IMR-90 (cell line): Measurements from ENCODE around the gene TBPL1. TPM values are rescaled to one million over a fixed set of nuclear protein-coding genes. Genes with fewer than 3 reads are reported as not detected.
"Not testable (repeated sequence)": the region's sequence is repeated elsewhere in the genome, so short reads cannot be mapped to it uniquely, and the experiment has no call there.

Experiments
- ATAC-seq: fragments of 200-7000 bp; cut with Tn5 transposase; 2 replicates; pipeline ENCODE4 v1.9.1; 2020; ENCODE audit warnings: low read depth, mild to moderate bottlenecking, moderate library complexity
- BruUV-seq: library from RNA; stranded (reverse); fragments of 400-500 nt; replicated peaks from 2 replicates; lab custom pipeline; 2021; lab: Mats Ljungman, UMichigan
- CTCF ChIA-PET: fragments of 300-600 bp; formaldehyde crosslinking; extraction: SDS; loops from one replicate; lab custom pipeline; 2021; ENCODE audit warnings: antibody characterized with exemption; lab: Yijun Ruan, JAX
- POLR2A ChIA-PET: fragments of 300-600 bp; sonication (Branson Sonifier 250); formaldehyde crosslinking; loops from one replicate; lab custom pipeline; 2022; ENCODE audit warnings: antibody characterized with exemption; ENCODE audit not compliant: unreplicated experiment; lab: Charles Lee
- DNase-seq: peaks from one replicate; pipeline ENCODE4 v3.0.0; 2013
- H2AFZ ChIP-seq: replicated peaks from 2 replicates; pipeline ENCODE3; 2013; ENCODE audit warnings: low read length, mild to moderate bottlenecking; ENCODE audit not compliant: poor library complexity
- H2AK5ac ChIP-seq: 2 replicates; pipeline ENCODE4 v1.6.1; 2013; ENCODE audit warnings: low read depth, low read length, inconsistent platforms
- H2AK9ac ChIP-seq: replicated peaks from 2 replicates; pipeline ENCODE3; 2013; ENCODE audit warnings: mild to moderate bottlenecking, low read depth, low read length, moderate library complexity; ENCODE audit not compliant: poor library complexity
- H2BK120ac ChIP-seq: 2 replicates; pipeline ENCODE4 v1.6.1; 2013; ENCODE audit warnings: low read depth, low read length, inconsistent platforms
- H2BK15ac ChIP-seq: 3 replicates; pipeline ENCODE4 v1.6.1; 2013; ENCODE audit warnings: low read depth, low read length, inconsistent platforms
- H2BK20ac ChIP-seq: 2 replicates; pipeline ENCODE4 v1.6.1; 2013; ENCODE audit warnings: low read depth, mild to moderate bottlenecking, inconsistent platforms, low read length, moderate library complexity
- H2BK5ac ChIP-seq: 2 replicates; pipeline ENCODE4 v1.6.1; 2013; ENCODE audit warnings: mild to moderate bottlenecking, low read depth, low read length, inconsistent platforms; ENCODE audit not compliant: poor library complexity, severe bottlenecking
- H3K14ac ChIP-seq: replicated peaks from 2 replicates; pipeline ENCODE4 v1.6.1; 2013; ENCODE audit warnings: low read depth, low read length, inconsistent platforms
- H3K18ac ChIP-seq: 2 replicates; pipeline ENCODE4 v1.6.1; 2013; ENCODE audit warnings: low read depth, low read length, control low read depth
- H3K23ac ChIP-seq: 2 replicates; pipeline ENCODE4 v1.6.1; 2013; ENCODE audit warnings: low read depth, low read length, inconsistent platforms
- H3K27ac ChIP-seq: 2 replicates; pipeline ENCODE4 v1.5.1; 2013; ENCODE audit warnings: mild to moderate bottlenecking, control low read depth, low read length; ENCODE audit not compliant: insufficient read depth
- H3K27me3 ChIP-seq: 2 replicates; pipeline ENCODE4 v1.6.1; 2013; ENCODE audit warnings: low read length; ENCODE audit not compliant: control insufficient read depth, insufficient read depth
- H3K36me3 ChIP-seq: 2 replicates; pipeline ENCODE4 v1.6.1; 2013; ENCODE audit warnings: low read length, mixed read lengths; ENCODE audit not compliant: control insufficient read depth, insufficient read depth
- H3K4ac ChIP-seq: 2 replicates; pipeline ENCODE4 v1.6.1; 2013; ENCODE audit warnings: low read depth, low read length, inconsistent platforms
- H3K4me1 ChIP-seq: 2 replicates; pipeline ENCODE4 v1.6.1; 2013; ENCODE audit warnings: low read length, mixed read lengths; ENCODE audit not compliant: control insufficient read depth, insufficient read depth
- H3K4me2 ChIP-seq: 2 replicates; pipeline ENCODE4 v1.6.1; 2013; ENCODE audit warnings: low read depth, mild to moderate bottlenecking, control low read depth, low read length, moderate library complexity
- H3K4me3 ChIP-seq: 2 replicates; pipeline ENCODE4 v1.5.1; 2013; ENCODE audit warnings: low read depth, mild to moderate bottlenecking, control low read depth, low read length, moderate library complexity; ENCODE audit not compliant: insufficient read depth
- H3K56ac ChIP-seq: 2 replicates; pipeline ENCODE4 v1.6.1; 2013; ENCODE audit warnings: low read length, inconsistent platforms; ENCODE audit not compliant: insufficient read depth; ENCODE audit errors: extremely low read depth
- H3K79me1 ChIP-seq, 2 experiments: 2 replicates each; pipeline ENCODE4 v1.6.1; 2013; ENCODE audit warnings: low read length in 2 of 2, inconsistent platforms in 1 of 2, low read depth in 1 of 2
- H3K9ac ChIP-seq: 2 replicates; pipeline ENCODE4 v1.6.1; 2013; ENCODE audit warnings: low read depth, low read length, control low read depth
- H3K9me1 ChIP-seq: 2 replicates; pipeline ENCODE4 v1.6.1; 2013; ENCODE audit warnings: low read length, inconsistent platforms; ENCODE audit not compliant: insufficient read depth
- H3K9me3 ChIP-seq: 2 replicates; pipeline ENCODE4 v1.6.1; 2013; ENCODE audit warnings: low read length; ENCODE audit not compliant: control insufficient read depth, insufficient read depth
- H4K20me1 ChIP-seq: 2 replicates; pipeline ENCODE4 v1.6.1; 2013; ENCODE audit warnings: low read length, inconsistent platforms; ENCODE audit not compliant: insufficient read depth
- H4K5ac ChIP-seq: 2 replicates; pipeline ENCODE4 v1.6.1; 2013; ENCODE audit warnings: mild to moderate bottlenecking, low read depth, low read length, control low read depth
- H4K8ac ChIP-seq, 2 experiments: 2 replicates each; pipeline ENCODE4 v1.6.1; 2013; ENCODE audit warnings: low read depth in 2 of 2, low read length in 2 of 2, control low read depth in 1 of 2, inconsistent platforms in 1 of 2
- H4K91ac ChIP-seq: 2 replicates; pipeline ENCODE4 v1.6.1; 2013; ENCODE audit warnings: low read depth, low read length, inconsistent platforms; ENCODE audit not compliant: insufficient read depth
- WGBS, 2 experiments: methylation state at CpG; one replicate each; pipeline versions ENCODE4 v1.1.5 to v1.1.7; 2013; ENCODE audit warnings: missing lambda C conversion rate in 2 of 2; ENCODE audit not compliant: insufficient read length in 1 of 2; ENCODE audit errors: extremely low coverage in 2 of 2; 5-methylcytosine and 5-hydroxymethylcytosine counted together
- dilution Hi-C: fragments of 300-500 bp; cut with HindIII; formaldehyde crosslinking; loops from one replicate; pipeline ENCODE4 v1.14.3; 2018; ENCODE audit warnings: low sequenced_read_pairs; ENCODE audit not compliant: unreplicated experiment
- in situ Hi-C: fragments of 300-500 bp; cut with MboI; formaldehyde crosslinking; loops from 3 replicates; pipeline ENCODE4 v1.14.3; 2019; ENCODE audit warnings: low sequenced_read_pairs, inconsistent platforms, mixed read lengths
- intact Hi-C: fragments of 100-400 bp; cut with micrococcal nuclease; formaldehyde crosslinking; loops from 2 replicates; pipeline ENCODE4 v1.10.0; 2022
- polyA plus RNA-seq, 3 experiments: library from polyadenylated mRNA; depleted of rRNA; stranded (reverse); fragments of >200 nt; gene quantifications; 2 replicates each; pipeline ENCODE4 v1.2.3, GENCODE V29; 2012; ENCODE audit warnings: low replicate concordance in 1 of 3
- total RNA-seq: library from RNA; depleted of rRNA; stranded (reverse); fragments of >200 nt; gene quantifications from 2 replicates; pipeline ENCODE4 v1.2.3, GENCODE V29; 2012

The TBPL1 gene
- total and polyA plus RNA-seq, 2 of the 4 experiments (the other 2 are of a cell fraction): 25.6 to 32.5 TPM

DNA sequence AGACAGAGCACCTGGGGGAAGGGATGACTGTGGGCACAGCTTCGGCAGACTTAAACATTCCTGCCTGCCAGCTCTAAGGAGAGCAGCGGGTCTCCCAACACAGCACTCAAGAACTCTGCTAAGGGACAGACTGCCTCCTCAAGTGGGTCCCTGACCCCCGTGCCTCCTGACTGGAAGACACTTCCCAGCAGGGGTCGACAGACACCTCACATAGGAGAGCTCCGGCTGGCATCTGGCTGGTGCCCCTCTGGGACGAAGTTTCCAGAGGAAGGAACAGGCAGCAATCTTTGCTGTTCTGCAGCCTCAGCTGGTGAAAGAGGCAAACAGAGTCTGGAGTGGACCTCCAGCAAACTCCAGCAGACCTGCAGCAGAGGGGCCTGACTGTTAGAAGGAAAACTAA lies 21.8 kb upstream of the TBPL1 start:
- DNase-seq, H3K9ac ChIP-seq, H3K4me2 ChIP-seq, H4K8ac ChIP-seq, dilution Hi-C loops, H4K91ac ChIP-seq, BruUV-seq, H3K14ac ChIP-seq, H3K56ac ChIP-seq, H2BK15ac ChIP-seq, H3K79me1 ChIP-seq, H2AK9ac ChIP-seq, ATAC-seq, H3K4me3 ChIP-seq, H2BK5ac ChIP-seq, CTCF ChIA-PET, H2AK5ac ChIP-seq, H4K20me1 ChIP-seq, H3K9me3 ChIP-seq, H3K4ac ChIP-seq, H3K36me3 ChIP-seq, H3K9me1 ChIP-seq, H3K23ac ChIP-seq, H3K18ac ChIP-seq, H3K27me3 ChIP-seq, H2BK120ac ChIP-seq, in situ Hi-C loops, H4K5ac ChIP-seq, intact Hi-C loops, H3K4me1 ChIP-seq, H2AFZ ChIP-seq, H2BK20ac ChIP-seq, H3K27ac ChIP-seq: not testable (repeated sequence)
- WGBS, 2 experiments: 80% methylated on average over 1 of the region's 6 CpGs; no CpG with 5 or more reads in 1 of the 2 experiments
- POLR2A ChIA-PET: interaction anchor here (0.5 kb wide), 1 partner anchor 1117 kb away, joined by 3 read pairs; the partner anchor contains the start of gene RPS12

DNA sequence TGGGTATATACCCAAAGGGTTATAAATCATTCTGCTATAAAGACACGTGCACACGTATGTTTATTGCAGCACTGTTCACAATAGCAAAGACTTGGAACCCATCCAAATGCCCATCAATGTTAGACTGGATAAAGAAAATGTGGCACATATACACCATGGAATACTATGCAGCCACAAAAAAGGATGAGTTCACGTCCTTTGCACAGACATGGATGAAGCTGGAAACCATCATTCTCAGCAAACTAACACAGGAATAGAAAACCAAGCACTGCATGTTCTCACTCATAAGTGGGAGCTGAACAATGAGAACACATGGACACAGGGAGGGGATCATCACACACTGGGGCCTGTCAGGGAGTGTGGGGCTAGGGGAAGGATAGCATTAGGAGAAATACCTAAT lies 16.7 kb upstream of the TBPL1 start:
- H4K5ac ChIP-seq, H3K56ac ChIP-seq, H3K18ac ChIP-seq, H3K23ac ChIP-seq, H3K4me3 ChIP-seq, H3K27ac ChIP-seq, H2BK120ac ChIP-seq, H3K4ac ChIP-seq, in situ Hi-C loops, CTCF ChIA-PET, H3K9me3 ChIP-seq, H2BK5ac ChIP-seq, intact Hi-C loops, ATAC-seq, H2AFZ ChIP-seq, H4K8ac ChIP-seq, H3K4me1 ChIP-seq, BruUV-seq, dilution Hi-C loops, POLR2A ChIA-PET, H2BK15ac ChIP-seq, H4K91ac ChIP-seq, DNase-seq, H3K9me1 ChIP-seq, H3K4me2 ChIP-seq, H2AK9ac ChIP-seq, H3K36me3 ChIP-seq, H3K9ac ChIP-seq, H3K79me1 ChIP-seq, H3K14ac ChIP-seq, H2AK5ac ChIP-seq, H2BK20ac ChIP-seq, H4K20me1 ChIP-seq, H3K27me3 ChIP-seq: not testable (repeated sequence)
- WGBS, 2 experiments: no CpG with 5 or more reads among the region's 3 CpGs
